ENCODE results near the gene PTX4. TPM values are rescaled to one million over a fixed set of nuclear protein-coding genes. Genes with fewer than 3 reads are reported as not detected.

Gene PTX4
- total and polyA plus RNA-seq, 9 of the 15 experiments (the other 6 are each of a cell fraction or from before 2014, with no cell fraction given) = 0.11 TPM; not detected in 8

DNA sequence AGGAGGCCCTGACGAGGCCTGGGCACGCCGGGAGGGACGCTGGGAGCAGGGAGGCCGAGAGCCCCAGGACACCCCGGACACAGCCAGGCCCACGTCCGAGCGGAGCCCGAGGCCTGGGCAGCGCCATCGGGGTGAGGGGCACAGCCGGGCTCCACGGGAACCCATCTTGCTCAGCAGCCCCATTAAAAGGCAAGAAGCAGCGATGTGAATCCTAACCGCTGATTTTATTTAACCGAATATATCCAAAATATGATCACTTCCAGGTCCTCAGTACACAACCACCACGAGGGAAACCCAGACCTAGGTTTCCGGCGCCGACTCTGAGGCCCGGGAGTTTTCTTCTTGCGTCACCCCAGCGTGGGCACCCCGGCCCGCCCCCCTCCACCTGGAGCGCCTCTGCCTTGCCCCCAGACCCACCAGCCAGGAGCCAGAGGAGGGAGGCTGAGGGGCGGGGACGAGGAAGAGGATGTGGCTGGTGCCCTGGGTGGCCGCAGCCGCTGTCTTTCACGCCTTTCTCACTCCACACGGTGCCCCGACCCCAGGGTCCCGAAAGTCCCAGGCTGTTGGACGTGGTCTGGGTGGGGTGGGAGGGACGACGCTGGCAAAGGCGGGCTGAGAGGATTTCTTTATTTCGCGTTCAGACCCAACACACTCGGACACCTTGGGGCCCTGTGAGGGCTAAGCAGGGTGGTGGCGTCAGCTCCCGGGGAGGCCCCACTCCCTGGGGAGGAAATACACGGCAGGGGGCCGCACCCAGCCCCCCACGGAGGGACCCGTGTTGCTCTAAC lies 43.8 kb downstream of the PTX4 start (continued):
- no peak for TF ChIP-seq PRDM10 (IDR thresholded peaks at IDR 0.05; ENCODE audit: partially characterized antibody)
- no peak for TF ChIP-seq CCNT2 (IDR thresholded peaks at IDR 0.05; ENCODE audit: borderline replicate concordance, extremely low read depth, insufficient read length, low read depth, low read length)
- no peak for TF ChIP-seq ZKSCAN1 (IDR thresholded peaks at IDR 0.05; ENCODE audit: low read depth, low read length)
- no peak for TF ChIP-seq MEF2A (IDR thresholded peaks at IDR 0.05; ENCODE audit: control insufficient read depth, low read depth, low read length)
- TF ChIP-seq ZFX (CRISPR knock-in tag; IDR thresholded peaks at IDR 0.05) = no peak
- no peak for TF ChIP-seq ATF4 (CRISPR knock-in tag; IDR thresholded peaks at IDR 0.05)
